COLO668 (cell line): Measurements from ENCODE around the gene TTC34.

Experiments used
- DNase-seq: peaks from one replicate; lab custom pipeline; 2025; ENCODE audit not compliant: unreplicated experiment; lab: John Stamatoyannopoulos, UW

Gene TTC34

DNA sequence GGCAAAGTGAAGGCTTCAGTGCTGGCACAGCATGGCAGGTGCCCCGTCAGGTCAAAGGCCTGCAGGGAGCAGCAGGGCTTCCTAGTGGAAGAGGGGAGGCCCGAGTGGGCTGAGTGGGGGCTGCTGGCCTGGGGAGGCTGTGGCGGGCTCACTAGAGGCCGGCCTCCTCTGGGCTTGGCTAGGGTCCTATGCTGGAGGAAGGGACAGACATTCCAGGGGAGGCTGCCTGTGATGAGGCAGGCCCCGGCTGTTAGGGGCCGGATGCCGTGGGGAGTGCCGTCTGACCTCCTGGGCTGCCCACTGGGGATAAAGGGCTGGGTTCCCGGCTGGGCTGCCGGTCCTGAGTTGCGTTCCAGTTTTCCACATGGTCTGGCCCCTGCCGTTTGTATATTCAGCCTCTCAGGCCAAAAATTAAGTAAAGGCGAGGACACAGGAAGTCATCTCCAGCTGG, 193.8 kb downstream of the TTC34 start:
- no peak for DNase-seq

- no peak for DNase-seq
These were observed 194.4 kb downstream of the TTC34 start for GRCh38 chr1:2606881-2607621.

- no peak for DNase-seq
These were observed 195.1 kb downstream of the TTC34 start for GRCh38 chr1:2606396-2606880.

DNA sequence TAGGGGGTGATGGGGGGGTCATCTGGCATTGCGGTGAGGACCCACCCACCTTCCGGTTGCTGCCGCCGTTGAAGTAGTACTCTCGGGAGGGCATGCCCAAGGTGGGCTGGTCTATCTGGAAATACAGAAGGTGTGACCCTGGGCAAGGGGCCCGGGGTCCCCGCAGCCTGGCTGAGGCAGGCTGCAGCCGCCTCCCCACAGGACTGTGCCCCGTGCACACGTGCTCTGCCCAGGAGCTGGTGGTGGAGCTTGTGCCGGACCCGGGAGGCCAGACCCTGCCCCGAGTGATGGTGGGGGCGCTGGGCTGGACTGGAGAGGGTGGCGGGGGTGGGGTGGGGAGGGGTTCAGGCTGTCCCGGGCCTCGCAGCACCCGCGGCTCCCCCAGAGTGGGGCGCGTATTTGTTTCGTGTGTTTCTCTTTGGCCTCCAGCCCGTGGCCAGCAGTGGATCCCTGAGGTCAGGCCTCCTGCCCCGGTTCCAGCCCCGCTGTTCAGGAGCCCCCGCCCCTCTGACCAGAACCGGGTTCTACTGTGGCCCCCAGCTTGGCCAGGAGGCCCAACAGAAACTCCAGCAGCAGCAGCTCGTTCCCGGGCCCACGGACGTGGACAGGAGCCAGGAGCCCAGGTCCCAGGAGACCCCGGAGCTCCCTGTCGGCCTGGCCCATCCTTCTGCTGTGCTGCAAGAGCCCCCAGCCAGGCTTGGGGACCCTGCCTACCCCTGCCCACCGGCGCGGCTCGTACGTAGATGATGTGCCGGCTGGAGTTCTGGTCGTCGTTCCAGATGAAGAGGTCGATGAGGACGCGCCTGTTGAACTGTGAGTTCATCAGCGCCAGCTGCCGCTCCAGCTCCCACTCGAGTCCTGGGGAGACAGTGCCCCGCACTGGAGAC, 195.7 kb downstream of the TTC34 start:
- no peak for DNase-seq

DNA sequence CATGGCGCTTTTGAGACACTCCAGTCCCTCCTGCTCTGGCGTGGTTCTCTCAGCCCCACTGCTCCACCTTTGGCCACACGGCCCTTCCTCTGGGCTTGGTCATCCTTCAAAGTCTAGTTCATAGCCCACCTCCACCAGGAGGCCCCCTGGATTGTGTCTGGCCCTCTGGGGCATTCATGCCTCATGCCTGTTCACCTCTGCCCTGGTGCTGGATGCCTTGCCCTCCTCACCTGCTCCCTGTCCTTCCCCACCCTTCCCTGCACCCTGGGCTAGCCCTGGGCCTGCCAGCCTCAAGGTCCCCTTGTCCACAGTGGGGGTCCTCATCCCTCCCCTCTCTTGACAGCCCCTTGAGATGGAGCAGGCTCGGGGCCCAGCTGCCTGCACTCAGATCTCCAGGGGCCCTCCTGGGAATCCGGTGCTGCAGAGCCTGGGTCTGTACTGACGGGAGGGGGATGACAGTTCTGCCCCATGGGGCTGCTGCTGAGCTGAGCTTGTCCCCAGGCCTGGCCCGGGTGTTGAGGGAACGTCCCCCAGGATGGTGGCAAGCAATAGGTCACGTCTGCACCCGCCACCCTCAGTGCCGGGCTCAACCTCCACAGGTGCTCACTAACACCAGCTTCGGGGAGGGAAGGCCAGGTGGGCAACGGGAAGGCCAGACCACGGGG, 196.5 kb downstream of the TTC34 start:
- DNase-seq = no peak

DNA sequence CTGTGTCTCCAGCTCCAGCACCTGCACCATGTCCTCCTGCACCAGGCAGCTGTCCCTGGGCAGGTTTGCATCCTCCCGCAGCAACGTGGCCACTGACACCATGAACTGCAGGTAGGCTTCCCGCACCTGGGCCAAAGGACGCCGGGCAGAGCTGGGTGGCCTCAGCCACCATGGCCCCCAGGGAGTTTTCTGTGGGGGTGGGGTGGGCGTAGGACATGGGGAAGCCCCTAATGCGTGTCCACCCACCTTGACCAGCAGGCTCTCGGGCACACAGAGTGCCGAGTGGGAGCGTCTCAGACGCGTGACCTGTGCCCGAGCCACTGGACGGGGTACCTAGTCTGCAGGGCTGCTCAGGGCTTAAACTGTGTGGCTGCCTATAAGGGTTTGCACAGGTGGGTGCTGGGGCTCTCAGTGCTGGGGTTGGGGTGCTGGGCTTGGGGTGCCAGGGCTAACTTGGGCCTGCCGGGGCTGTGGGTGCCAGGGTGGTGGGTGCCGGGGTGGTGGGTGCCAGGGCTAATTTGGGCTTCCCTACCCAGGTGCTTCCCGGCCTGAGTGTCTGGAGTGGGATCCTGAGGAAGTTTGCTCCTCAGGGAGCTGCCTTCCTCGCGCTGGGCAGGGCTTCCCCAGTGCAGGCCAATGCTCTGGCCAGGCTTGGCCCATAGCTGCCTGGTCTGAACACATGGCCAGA, 197.2 kb downstream of the TTC34 start:
- DNase-seq = no peak

- DNase-seq = no peak
These were observed 197.9 kb downstream of the TTC34 start for GRCh38 chr1:2603521-2604155.

GRCh38 chr1:2602866-2603520, 198.5 kb downstream of the TTC34 start:
- DNase-seq = no peak

DNA sequence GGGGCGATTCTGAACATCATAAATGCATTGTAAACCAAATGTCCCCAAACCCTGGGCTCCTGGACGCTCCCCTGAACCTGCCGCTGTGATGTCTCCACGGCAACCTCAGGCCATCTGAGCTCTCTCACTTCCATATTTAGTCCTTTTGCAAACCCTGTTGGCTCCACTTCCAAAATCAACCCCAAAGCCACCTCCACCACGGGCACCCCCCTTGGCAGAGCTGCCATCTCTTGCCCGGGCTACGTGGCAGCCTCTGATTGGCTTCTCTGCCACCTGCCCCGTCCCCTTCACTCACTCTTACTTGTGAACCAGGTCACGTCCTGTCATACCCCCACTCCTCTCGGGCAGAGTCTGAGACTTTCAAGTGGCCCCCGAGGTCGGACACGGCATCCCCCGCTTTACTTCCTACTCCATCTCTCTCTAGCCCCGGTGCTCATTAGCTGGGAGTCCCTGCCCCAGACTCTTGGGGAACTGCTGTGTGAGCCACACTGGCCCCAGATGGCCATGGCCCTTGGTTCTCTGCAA, 199.1 kb downstream of the TTC34 start:
- no peak for DNase-seq

DNA sequence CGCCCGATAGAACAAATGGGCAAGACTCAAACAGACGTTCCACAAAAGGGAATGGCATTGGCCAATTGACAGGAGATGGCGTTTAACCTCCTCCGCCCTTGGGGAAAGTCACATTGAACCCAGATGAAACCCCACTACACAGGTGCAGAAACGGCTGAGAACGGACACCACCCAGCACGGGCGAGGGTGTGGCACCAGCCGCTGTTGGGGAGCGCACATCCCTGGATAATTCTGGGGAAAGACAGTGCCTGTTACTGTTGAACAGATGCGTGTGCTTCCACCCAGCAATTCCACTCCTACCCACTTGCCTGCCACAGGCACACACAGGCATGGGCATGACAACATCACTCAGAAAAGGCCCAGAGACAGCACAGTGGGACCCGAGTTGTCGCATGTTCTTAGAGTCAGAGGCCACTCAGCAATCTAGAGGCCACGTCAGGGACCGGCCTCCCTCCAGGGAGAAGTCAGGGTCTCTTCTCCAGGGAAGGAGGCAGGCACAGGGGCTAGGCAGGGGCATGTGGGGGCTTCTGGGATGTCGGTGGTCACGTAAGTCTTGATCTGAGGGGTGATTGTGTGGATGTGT, 199.7 kb downstream of the TTC34 start:
- DNase-seq = no peak

DNA sequence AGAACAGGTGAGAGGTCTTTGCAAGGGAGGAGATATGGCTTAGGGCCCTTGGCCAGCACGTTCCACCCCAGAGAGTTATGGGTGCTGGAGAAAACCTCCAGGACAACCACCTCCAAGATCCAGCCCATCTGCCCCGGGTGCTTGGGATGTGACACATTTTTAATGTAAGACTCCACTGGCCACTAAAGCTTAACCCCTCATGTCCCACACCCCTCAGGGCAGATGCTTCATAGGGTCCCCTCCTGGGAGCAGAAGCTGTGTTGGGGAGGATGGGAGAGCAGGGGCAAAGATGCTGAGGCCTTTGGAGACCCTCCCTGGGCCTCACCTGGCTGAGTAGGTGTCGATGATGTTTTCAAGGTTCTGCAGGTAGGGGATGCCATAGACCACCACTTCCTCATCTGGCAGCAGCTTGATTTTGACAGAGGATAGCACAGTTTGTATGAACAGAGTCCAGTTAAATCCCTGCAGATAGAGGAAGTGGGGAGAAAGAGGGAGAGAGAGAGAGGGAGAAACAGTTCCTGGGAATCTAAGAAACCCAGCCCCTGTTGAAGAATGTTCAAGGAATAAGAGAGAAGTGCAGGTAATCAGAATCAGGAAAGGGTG, 203.1 kb downstream of the TTC34 start:
- DNase-seq = no peak

DNA sequence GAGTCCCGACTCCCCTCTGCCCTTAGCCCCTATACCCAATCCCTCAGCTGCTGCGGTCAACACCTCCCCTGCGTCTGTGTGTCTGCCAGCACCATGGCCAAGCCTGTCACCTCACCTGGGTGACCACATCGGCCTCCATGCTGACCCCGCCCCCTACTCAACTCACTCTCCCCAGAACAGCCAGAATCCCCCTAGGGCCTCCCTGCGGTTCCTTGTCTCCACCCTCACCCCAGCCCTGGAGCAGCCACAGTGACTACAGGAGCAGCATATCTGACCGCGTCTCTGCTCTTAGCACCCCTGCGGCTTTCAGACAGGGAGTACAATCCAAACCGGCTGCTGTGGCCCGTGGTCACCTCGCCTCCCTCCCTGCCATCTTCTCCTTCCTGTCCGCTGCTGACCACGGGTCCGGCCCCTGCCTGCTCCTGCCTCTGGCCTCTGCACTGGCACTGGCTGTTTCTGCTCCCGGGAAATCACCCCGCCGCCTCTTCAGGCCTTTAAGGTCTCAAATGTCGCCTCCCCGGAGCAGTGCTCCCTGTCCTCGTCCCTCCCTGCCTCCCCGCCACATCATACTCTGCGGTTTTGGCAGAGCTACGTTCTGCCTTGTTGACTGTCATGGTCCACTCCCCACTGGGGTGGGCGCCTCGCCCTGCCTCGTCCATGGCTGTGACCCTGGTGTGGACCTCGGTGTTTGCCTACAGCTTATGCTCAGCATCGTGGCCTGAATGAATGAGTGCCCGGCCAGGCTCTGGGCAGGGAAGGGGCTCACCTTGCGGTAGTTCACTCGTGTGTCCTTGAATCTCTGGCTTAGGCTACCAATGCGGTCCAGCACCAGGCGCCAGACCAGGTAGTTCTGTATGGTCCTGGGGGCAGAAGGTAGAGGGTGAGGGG, 203.8 kb downstream of the TTC34 start:
- DNase-seq = no peak

GRCh38 chr1:2596530-2597333, 204.8 kb downstream of the TTC34 start:
- peak; percentile 64 for DNase-seq

DNA sequence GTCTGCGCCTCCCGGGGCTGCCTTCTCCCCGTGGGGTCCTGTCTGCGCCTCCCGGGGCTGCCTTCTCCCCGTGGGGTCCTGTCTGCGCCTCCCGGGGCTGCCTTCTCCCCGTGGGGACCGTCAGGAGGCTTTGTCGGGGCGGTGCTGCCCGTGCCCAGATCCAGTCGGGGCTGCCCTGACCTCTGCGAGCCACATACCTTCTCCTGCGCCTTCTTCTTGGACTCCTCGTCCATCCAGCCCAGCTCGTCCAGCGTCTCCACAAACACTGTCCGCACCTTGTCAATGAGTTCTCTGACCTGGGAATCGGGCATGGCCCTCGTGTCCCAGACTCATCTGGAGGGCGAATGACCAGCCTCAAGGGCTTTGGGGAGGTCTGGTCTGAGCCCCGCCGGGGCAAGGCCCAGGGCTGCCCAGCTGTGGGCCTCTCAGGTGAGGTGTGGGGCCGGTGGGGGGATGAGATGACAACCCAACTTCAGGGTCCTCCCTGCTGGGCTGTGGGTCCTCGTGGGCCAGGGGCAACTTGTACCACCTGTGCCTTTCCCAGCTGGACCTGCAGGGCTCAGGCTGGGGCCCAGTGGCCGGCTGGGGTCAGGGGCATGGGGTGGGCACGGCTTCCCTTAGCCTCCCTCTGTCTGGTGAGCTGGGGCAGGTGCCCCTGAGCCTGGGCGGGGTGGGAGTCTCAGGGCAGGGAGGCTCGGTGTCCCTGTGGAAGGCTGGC, 205.5 kb downstream of the TTC34 start:
- DNase-seq = no peak

DNA sequence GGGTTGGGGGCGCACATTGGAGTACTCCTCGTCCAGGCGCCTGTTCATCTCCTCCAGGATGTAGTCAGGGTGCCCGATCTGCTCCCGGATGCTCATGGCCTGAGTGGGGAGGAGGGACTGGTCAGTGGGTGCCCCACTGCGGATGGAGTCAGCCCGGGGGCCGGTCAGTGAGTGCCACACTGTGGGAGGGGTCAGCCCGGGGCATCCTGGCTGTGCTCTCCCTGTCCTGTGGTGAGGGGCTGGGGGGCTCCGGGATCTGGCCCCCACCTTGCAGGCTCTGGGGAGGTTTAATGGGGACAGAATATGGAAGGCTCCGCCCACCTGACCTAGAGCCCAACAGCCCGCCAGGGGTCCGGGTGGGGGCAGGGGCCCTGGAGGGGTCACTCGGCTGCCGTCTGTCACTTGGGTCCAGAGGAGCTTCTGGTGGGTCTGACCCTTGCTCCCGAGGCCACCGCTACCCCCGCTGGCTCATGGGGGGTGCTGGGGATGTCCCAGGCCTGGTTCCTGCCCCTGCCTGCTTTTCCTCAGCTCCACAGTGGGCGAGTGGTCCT, 206.2 kb downstream of the TTC34 start:
- DNase-seq = no peak

GRCh38 chr1:2594641-2595131, 206.8 kb downstream of the TTC34 start:
- no peak for DNase-seq
